EL (cell line): ENCODE data around the gene BRI3.

ENCODE experiments used
- DNase-seq: peaks from one replicate; pipeline ENCODE4 v3.0.0-alpha.2; 2016

Gene BRI3

DNA sequence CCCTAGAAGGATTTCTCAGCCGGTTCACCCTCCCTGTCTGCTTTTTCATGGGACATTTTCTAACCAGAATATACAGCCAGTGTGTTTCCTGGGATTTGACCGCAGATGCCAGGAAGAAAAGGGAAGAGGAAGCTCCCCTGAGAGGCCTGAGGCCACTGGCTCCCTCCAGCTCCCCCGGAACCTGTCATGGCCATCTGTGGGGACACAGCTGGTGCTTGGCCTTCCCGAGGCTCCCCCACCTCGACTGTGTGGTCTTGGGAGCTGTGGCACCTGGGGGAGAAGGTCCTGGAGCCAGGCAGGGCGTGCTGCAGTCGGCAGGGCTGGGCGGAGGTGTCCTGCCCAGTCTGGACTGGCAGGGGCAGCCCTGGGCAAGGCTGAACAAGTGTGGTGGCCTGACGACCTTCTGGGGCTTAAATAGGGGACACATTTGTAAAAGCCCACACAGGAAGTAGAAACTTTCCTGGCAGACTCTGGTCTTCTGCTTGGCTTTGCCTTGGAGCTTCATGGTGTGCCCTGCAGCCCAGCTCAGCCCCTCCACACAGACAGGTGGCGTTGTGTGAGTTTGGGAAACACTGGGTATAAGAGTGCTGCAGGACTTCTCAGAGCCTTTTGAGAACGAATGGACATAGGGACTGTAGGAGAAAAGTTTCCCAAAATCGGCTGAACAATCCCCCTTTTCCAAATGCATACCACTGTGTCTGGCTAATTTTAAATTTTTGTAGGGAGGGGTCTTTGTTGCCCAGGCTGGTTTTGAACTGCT is 6.8 kb downstream of the BRI3 start:
- no peak for DNase-seq

- DNase-seq: no peak
Observed at GRCh38 chr7:98289333-98289875, 7.9 kb downstream of the BRI3 start.

- DNase-seq: no peak
Observed at GRCh38 chr7:98291717-98292116, 10.2 kb downstream of the BRI3 start.

GRCh38 chr7:98293265-98293664 is 11.8 kb downstream of the BRI3 start:
- DNase-seq: no peak

- DNase-seq: no peak
Observed at GRCh38 chr7:98293746-98294145, 12.3 kb downstream of the BRI3 start.

- DNase-seq: no peak
Observed at GRCh38 chr7:98294326-98294725, 12.8 kb downstream of the BRI3 start.

- peak; percentile 51 for DNase-seq
Observed at GRCh38 chr7:98294798-98295382, 13.4 kb downstream of the BRI3 start.

DNA sequence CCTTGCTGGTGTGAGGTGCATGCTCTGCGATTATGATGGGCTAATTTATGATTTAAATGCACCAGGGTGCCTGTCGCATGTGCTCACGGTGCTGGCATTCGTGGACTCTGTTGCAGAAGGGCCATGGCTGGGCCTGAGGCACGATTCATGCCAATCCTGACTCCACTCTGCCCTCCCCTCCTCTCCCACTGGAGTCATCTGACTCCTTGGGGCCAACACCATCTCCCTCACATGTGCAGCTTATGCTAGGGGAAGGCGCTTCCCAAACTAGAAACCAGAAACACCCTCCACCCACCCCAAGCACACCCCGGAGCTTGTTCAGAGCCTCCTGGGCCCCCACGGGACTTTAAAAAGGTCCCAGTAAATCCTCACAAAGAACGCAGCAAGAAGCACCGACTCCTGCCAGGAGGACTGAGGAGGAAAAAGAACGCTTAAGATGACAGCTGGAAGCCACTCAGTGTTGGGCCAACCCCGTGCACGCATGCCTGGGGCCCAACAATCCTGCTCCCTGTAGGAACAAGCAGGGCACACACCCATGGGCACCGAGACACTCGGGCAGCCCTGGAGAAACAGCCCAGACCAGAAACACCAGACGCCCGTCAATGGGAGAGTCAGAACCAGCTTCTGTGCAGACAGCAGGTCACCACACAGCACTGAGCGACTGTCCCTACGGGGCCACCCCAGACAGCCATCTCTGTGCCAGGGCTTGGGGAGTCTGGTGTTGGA is 14.1 kb downstream of the BRI3 start:
- no peak for DNase-seq

DNA sequence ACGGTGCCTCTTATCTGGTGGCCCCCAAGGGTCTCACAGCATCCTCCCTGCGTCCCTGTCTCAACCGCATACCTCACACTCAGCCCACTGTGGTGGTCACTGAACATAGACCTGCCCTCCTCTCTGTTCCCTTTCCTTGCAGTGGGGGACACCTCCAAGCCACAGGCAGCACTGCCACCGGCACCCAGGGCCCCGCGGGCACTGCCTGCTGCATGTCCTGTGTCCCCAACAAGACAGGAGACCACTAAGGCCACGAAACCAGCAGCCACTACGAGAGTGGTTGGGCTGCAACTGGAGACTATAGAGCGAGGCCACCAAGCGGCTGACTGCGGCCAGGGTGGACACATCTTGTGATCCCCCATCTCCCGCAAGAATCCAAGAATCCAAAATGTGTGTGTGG is 15.3 kb downstream of the BRI3 start:
- no peak for DNase-seq

DNA sequence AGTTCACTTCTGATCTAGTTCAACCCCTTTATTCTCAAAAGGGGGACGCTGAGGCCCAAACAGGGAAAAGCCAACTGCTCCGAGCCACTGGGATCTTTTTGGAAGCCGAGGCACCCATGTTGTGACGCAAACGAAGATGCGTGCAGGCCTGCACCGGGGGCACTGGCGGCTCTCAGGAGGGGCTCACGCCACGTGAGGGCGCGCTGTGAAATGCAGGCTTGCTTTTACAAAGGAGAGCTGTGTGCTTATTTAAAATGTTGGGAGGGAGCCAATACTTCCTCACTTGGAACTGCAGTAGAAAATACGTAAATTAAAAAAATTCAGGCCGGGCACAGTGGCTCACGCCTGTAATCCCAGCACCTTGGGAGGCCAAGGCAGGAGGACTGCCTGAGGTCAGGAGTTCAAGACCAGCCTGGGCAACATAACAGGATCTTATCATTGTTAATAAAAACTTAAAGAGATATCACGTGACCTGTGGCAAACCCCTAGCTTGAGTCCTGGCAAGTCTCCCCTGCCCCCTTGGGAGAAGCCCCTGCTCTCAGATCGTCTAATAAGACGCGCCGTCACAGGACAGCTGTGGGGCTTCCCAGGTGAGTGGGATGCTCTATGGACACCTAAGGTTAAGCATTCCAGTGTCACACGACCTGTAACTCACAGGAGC is 16.3 kb downstream of the BRI3 start:
- no peak for DNase-seq

- no peak for DNase-seq
Observed at GRCh38 chr7:98300595-98301372, 19.3 kb downstream of the BRI3 start.

- no peak for DNase-seq
Observed at GRCh38 chr7:98301693-98302470, 20.4 kb downstream of the BRI3 start.

DNA sequence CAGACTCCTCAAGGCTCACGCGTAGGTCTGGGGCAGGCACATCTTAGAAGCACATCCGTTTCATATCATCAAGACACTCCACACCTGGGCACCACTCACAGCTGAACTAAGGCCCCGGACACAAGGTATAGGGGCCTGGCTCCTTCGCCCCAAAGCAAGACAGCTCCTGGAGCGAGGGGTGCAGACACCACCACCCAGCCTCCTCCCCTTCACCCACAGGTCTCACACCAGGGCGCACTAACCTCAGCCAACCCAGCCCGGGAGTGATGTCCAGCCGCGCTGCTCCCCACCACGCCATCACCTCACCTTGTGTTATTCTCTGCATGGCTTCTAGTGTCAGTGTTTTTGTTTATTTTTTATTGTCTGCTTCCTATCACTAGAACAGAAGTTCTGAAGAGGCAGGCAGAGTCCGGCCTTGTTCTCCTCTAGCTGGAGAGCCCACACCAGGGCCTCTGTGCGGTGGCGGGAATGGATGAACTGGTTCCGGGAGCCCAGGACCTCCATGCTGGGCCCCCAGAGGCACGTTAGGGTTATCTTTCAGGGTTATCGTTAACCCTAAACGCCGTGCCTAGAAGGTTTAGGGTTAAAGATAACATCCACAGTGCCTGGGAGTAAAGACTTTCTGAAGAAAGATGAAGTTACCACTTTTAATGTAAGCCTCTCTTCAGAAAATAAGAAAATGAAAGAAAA is 21.8 kb downstream of the BRI3 start:
- DNase-seq: no peak

GRCh38 chr7:98303906-98304305 is 22.4 kb downstream of the BRI3 start:
- no peak for DNase-seq

GRCh38 chr7:98305951-98306535 is 24.6 kb downstream of the BRI3 start:
- DNase-seq: no peak

- no peak for DNase-seq
Observed at GRCh38 chr7:98307971-98308466, 26.5 kb downstream of the BRI3 start.

GRCh38 chr7:98309566-98309965 is 28.1 kb downstream of the BRI3 start:
- DNase-seq: no peak

DNA sequence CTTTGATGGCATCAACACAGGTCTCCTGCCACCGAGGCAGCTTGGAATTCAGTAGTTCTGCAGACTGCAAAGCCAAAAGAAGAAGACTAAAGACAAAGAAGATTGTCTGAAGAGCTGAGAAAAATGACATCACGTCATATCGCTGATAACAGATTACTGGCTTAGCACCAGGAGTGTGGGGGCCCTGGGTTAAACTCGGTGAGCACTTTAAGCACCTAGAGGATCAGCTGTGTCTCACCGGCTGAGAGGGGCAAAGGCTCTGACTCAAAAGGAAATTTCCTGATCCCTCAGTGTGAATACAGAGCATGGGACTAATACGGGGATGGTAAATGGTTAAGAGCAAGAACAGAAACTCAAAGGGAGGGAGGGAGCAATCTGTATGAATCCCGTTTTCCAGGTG is 30.7 kb downstream of the BRI3 start:
- no peak for DNase-seq

DNA sequence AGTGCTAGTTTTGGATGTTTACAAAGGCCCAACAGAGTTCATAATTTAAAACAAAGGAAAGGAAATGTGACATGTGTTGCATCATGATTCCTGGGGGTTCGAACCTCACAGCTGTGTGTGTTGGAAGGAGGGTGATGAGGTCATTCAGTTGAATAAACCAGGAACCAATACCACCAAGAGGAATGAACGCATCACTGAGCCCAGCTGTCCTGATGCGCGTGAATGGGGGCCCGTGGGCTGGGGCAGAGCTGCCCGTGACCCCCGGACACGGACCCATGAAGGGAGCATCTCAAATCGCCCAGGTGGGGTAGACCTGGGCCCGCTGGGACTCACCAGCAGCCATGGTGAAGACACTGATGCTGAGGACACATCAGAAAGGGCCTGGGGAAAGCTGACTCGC is 33.0 kb downstream of the BRI3 start:
- no peak for DNase-seq

DNA sequence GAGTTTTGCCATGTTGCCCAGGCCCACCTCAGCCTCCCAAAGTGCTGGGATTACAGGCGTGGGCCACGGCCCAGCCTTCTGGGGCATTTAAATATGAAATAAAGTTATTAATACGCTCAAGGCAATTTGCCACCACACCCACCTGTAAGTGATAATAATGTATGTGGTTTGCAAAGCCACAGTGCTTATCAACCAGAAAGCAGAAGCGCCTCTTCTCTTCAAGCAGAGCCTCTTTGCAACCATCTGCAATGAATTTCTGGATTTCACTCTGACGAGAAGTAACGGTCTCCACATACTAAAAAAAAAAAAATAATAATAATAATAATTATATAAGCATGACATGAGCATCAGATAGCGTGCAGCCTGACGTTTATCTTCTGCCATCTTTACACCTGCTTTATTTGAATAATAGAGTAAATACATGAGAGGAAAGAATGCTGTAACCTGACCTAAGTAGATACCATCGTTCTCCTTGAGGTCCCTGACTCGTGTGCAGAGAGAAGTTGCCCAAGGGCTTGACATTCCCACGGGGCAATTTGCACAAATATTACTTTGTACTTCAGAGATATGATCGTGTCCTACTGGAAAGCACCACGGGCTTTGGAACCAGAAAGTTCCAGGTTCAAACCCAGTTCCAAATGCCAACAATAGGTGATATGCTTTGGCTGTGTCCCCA is 34.0 kb downstream of the BRI3 start:
- no peak for DNase-seq
